ENCODE measurements around the gene CMTM6. TPM values are rescaled to one million over a fixed set of nuclear protein-coding genes. Genes with fewer than 3 reads are reported as not detected.
"Not testable (repeated sequence)": the region's sequence is repeated elsewhere in the genome, so short reads cannot be mapped to it uniquely, and the experiment has no call there.

The CMTM6 gene
- polyA plus RNA-seq, 4 donors: 56.6 to 101 (median 76.0) TPM

GRCh38 chr3:32450426-32450825 is 52.2 kb downstream of the CMTM6 start:
- DNase-seq (ENCODE audit: low read depth in 4 of 4, low spot score in 3 of 4): no peak

- DNase-seq (ENCODE audit: low read depth in 4 of 4, low spot score in 3 of 4): no peak
Observed at GRCh38 chr3:32449691-32450090, 53.0 kb downstream of the CMTM6 start.

GRCh38 chr3:32448686-32449474 is 53.8 kb downstream of the CMTM6 start:
- no peak for DNase-seq (ENCODE audit: low read depth in 4 of 4, low spot score in 3 of 4)

- no peak for DNase-seq (ENCODE audit: low read depth in 4 of 4, low spot score in 3 of 4)
Observed at GRCh38 chr3:32447865-32448400, 54.7 kb downstream of the CMTM6 start.

- DNase-seq (ENCODE audit: low read depth in 4 of 4, low spot score in 3 of 4): no peak
Observed at GRCh38 chr3:32443478-32443877, 59.2 kb downstream of the CMTM6 start.

GRCh38 chr3:32442766-32443165 is 59.9 kb downstream of the CMTM6 start:
- no peak for DNase-seq (ENCODE audit: low read depth in 4 of 4, low spot score in 3 of 4)

- no peak for DNase-seq (ENCODE audit: low read depth in 4 of 4, low spot score in 3 of 4)
Observed at GRCh38 chr3:32440611-32441350, 61.9 kb downstream of the CMTM6 start.

- not testable (repeated sequence) for DNase-seq (ENCODE audit: low read depth in 4 of 4, low spot score in 3 of 4)
Observed at GRCh38 chr3:32439421-32439820, 63.2 kb downstream of the CMTM6 start.

GRCh38 chr3:32438596-32439344 is 63.9 kb downstream of the CMTM6 start:
- no peak for DNase-seq (ENCODE audit: low read depth in 4 of 4, low spot score in 3 of 4)

- no peak for DNase-seq (ENCODE audit: low read depth in 4 of 4, low spot score in 3 of 4)
Observed at GRCh38 chr3:32437896-32438295, 64.8 kb downstream of the CMTM6 start.

GRCh38 chr3:32436816-32437189 is 65.8 kb downstream of the CMTM6 start:
- no peak for DNase-seq (ENCODE audit: low read depth in 4 of 4, low spot score in 3 of 4)

GRCh38 chr3:32435911-32436815 is 66.5 kb downstream of the CMTM6 start:
- DNase-seq (ENCODE audit: low read depth in 4 of 4, low spot score in 3 of 4): no peak

- no peak for DNase-seq (ENCODE audit: low read depth in 4 of 4, low spot score in 3 of 4)
Observed at GRCh38 chr3:32434206-32434605, 68.4 kb downstream of the CMTM6 start.

- DNase-seq (ENCODE audit: low read depth in 4 of 4, low spot score in 3 of 4): no peak
Observed at GRCh38 chr3:32432711-32433530, 69.7 kb downstream of the CMTM6 start.

GRCh38 chr3:32432045-32432710 is 70.5 kb downstream of the CMTM6 start:
- no peak for DNase-seq (ENCODE audit: low read depth in 4 of 4, low spot score in 3 of 4)

- DNase-seq (ENCODE audit: low read depth in 4 of 4, low spot score in 3 of 4): no peak
Observed at GRCh38 chr3:32431481-32431880, 71.2 kb downstream of the CMTM6 start.

All from left renal pelvis (tissue), 4 donors.